Measurements from ENCODE around the gene WFS1.

WFS1 gene, protein sequence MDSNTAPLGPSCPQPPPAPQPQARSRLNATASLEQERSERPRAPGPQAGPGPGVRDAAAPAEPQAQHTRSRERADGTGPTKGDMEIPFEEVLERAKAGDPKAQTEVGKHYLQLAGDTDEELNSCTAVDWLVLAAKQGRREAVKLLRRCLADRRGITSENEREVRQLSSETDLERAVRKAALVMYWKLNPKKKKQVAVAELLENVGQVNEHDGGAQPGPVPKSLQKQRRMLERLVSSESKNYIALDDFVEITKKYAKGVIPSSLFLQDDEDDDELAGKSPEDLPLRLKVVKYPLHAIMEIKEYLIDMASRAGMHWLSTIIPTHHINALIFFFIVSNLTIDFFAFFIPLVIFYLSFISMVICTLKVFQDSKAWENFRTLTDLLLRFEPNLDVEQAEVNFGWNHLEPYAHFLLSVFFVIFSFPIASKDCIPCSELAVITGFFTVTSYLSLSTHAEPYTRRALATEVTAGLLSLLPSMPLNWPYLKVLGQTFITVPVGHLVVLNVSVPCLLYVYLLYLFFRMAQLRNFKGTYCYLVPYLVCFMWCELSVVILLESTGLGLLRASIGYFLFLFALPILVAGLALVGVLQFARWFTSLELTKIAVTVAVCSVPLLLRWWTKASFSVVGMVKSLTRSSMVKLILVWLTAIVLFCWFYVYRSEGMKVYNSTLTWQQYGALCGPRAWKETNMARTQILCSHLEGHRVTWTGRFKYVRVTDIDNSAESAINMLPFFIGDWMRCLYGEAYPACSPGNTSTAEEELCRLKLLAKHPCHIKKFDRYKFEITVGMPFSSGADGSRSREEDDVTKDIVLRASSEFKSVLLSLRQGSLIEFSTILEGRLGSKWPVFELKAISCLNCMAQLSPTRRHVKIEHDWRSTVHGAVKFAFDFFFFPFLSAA

GRCh38 chr4:6269616-6270511 is at the start of gene WFS1:
TSS of gene WFS1 (plus strand) at chr4:6269850. CDS start at chr4:6277456, 7,606 bp downstream.
- no peaks in the 10 kb centered on the region for H3K36me3 ChIP-seq (ENCODE audit: control insufficient read depth, insufficient read depth, low read length)
- peaks cover 24% of the 10 kb centered on the region for H3K4me1 ChIP-seq (ENCODE audit: control insufficient read depth, insufficient read depth, low read length)
- H3K9ac ChIP-seq (ENCODE audit: low read length), result peak within 1 kb of the TSS; percentile 85
- no peaks in the 10 kb centered on the region for H3K9me3 ChIP-seq (ENCODE audit: control insufficient read depth, low read length)
- H3K4me3 ChIP-seq (ENCODE audit: low read length), result peak within 1 kb of the TSS; percentile 66
- H3K27me3 ChIP-seq (ENCODE audit: control insufficient read depth, insufficient read depth, low read length), result no peaks in the 10 kb centered on the region

DNA sequence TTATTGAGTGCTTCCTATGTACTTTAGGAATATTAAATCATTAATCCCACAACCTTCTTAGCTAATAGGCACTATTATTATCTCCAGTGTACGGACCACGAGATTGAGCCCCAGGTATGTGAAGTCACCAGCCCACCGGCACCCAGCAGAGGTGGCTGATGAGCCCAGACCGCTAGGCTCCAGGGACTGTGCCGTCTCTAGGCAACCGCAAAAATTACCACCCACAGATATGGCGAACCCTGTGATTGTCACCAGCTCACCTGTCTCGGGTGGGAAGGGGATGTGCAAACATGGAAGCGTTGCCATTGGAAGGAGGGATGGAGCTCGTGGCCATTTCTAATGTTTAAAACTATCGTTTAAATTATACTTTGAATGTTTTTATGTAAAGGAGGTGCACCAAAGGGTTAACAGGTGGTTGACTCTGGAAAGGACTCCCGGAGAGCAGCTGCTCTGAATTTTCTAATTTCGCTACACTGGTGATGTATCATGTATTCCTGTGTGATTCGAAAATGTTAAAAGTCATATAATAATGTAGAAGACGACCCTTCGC is 48.3 kb upstream of the WFS1 start:
- H3K4me3 ChIP-seq (ENCODE audit: low read length), result no peak overlapping the region
- peaks cover 34% of the 10 kb centered on the region for H3K27me3 ChIP-seq (ENCODE audit: control insufficient read depth, insufficient read depth, low read length)
- no peaks in the 10 kb centered on the region for H3K36me3 ChIP-seq (ENCODE audit: control insufficient read depth, insufficient read depth, low read length)
- no peaks in the 10 kb centered on the region for H3K9me3 ChIP-seq (ENCODE audit: control insufficient read depth, low read length)
- no peak overlapping the region for H3K9ac ChIP-seq (ENCODE audit: low read length)
- no peaks in the 10 kb centered on the region for H3K4me1 ChIP-seq (ENCODE audit: control insufficient read depth, insufficient read depth, low read length)

DNA sequence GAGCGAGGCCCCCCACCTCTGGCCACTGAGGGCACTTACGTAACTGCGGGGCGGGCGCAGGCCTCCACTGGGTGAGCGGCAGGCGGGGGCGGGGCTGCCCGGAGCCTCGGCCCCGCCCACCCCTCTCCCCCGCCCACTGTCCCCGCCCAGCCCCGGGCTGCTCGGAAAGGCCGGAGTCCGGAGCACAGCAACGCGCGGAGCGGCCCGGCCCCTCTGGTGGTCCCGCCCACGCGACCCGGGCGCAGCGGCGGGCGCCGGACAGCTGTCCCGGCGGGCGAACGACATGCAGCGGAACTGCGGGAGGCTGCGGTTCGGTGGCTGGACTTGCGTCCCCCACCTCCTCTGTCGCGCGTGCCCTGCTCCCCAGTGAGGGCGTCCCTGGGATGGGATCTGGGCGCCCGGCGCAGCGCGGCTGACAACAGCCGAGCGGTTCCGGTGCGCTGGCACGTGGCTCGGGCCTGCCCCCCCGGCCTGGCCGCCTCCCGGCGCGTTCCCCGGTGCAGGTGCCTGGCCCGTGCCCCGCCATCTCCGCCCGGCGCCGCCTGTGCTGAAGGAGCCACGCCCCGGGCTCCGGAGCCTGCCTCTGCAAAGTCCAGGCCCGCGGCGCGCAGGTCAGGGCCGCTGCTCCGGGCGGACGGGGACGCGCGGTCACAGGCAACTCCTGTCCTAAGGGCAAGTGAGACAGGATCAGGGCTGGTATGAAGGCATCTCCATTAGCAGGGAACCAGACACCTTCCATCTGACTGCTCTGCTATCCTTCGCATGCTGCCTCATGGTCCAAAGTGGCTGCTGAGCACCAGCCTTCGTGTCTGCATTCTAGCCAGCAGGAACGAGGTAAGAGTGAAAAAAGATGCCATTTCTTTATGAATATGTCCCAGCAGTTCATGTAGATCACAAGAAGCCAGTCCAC is 47.5 kb upstream of the WFS1 start:
- Histone ChIP-seq H3K36me3 (ENCODE audit: control insufficient read depth, insufficient read depth, low read length) (no peaks in the 10 kb centered on the region), H3K4me1 (ENCODE audit: control insufficient read depth, insufficient read depth, low read length) (no peaks in the 10 kb centered on the region), H3K9me3 (ENCODE audit: control insufficient read depth, low read length) (no peaks in the 10 kb centered on the region), H3K4me3 (ENCODE audit: low read length) (no peak overlapping the region), H3K27me3 (ENCODE audit: control insufficient read depth, insufficient read depth, low read length) (peaks cover 38% of the 10 kb centered on the region), H3K9ac (ENCODE audit: low read length) (no peak overlapping the region)

DNA sequence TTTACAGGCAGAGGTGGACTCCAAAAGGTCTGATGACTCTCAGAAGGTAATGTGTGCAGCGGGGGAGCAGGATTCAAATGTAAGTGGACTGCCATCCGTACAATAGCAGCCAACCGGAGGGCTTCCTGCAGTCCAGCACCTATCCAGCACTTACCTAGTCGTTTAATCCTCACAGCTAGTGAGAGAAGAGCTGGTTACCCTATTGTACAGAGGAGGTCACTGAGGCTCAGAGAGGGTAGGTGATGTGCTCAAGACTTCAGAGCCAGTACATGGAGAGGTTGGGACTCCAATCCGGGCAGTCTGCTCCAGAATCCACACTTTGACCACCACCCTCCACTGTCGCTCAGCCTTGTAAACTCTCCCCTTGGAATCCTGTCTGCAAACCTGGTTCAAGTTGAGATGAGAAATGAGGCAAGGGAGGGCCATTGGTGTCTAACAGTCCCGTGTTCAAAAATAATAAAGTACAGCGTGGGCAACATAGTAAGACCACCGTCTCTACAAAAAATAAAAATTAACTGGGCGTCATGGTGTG is 46.8 kb upstream of the WFS1 start:
- no peaks in the 10 kb centered on the region for H3K36me3 ChIP-seq (ENCODE audit: control insufficient read depth, insufficient read depth, low read length)
- H3K9me3 ChIP-seq (ENCODE audit: control insufficient read depth, low read length), result no peaks in the 10 kb centered on the region
- H3K9ac ChIP-seq (ENCODE audit: low read length), result no peak overlapping the region
- no peak overlapping the region for H3K4me3 ChIP-seq (ENCODE audit: low read length)
- H3K4me1 ChIP-seq (ENCODE audit: control insufficient read depth, insufficient read depth, low read length), result no peaks in the 10 kb centered on the region
- peaks cover 39% of the 10 kb centered on the region for H3K27me3 ChIP-seq (ENCODE audit: control insufficient read depth, insufficient read depth, low read length)

GRCh38 chr4:6224735-6225134 is 44.9 kb upstream of the WFS1 start:
- H3K4me3 ChIP-seq (ENCODE audit: low read length), result no peak overlapping the region
- no peaks in the 10 kb centered on the region for H3K9me3 ChIP-seq (ENCODE audit: control insufficient read depth, low read length)
- H3K36me3 ChIP-seq (ENCODE audit: control insufficient read depth, insufficient read depth, low read length), result no peaks in the 10 kb centered on the region
- H3K27me3 ChIP-seq (ENCODE audit: control insufficient read depth, insufficient read depth, low read length), result peaks cover 39% of the 10 kb centered on the region
- H3K4me1 ChIP-seq (ENCODE audit: control insufficient read depth, insufficient read depth, low read length), result no peaks in the 10 kb centered on the region
- H3K9ac ChIP-seq (ENCODE audit: low read length), result no peak overlapping the region

DNA sequence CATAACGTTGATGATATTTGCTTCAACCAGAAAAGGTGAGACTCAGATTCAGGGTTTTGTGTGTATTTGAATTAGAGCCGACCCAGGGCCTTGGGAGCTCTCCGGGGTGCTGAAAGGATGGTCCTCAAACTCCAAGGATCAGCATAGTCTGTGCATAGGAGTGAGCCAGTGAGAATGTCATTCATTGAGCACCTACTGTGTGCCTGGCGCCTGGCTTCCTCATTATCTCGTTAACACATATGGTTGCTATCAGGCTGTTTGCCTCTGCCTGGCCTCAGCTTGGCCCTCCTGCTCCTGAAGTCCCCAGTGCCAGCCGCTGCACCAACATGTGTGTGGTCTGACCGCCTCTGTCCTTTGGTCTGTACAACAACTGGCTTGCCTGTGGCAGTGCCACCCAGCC is 44.2 kb upstream of the WFS1 start:
- Histone ChIP-seq H3K9me3 (ENCODE audit: control insufficient read depth, low read length) (no peaks in the 10 kb centered on the region), H3K9ac (ENCODE audit: low read length) (no peak overlapping the region), H3K27me3 (ENCODE audit: control insufficient read depth, insufficient read depth, low read length) (peaks cover 36% of the 10 kb centered on the region), H3K36me3 (ENCODE audit: control insufficient read depth, insufficient read depth, low read length) (no peaks in the 10 kb centered on the region), H3K4me1 (ENCODE audit: control insufficient read depth, insufficient read depth, low read length) (no peaks in the 10 kb centered on the region), H3K4me3 (ENCODE audit: low read length) (no peak overlapping the region)

GRCh38 chr4:6226506-6226905 is 43.1 kb upstream of the WFS1 start:
- Histone ChIP-seq H3K4me1 (ENCODE audit: control insufficient read depth, insufficient read depth, low read length) (no peaks in the 10 kb centered on the region), H3K9me3 (ENCODE audit: control insufficient read depth, low read length) (no peaks in the 10 kb centered on the region), H3K4me3 (ENCODE audit: low read length) (no peak overlapping the region), H3K9ac (ENCODE audit: low read length) (no peak overlapping the region), H3K27me3 (ENCODE audit: control insufficient read depth, insufficient read depth, low read length) (peaks cover 26% of the 10 kb centered on the region), H3K36me3 (ENCODE audit: control insufficient read depth, insufficient read depth, low read length) (no peaks in the 10 kb centered on the region)

DNA sequence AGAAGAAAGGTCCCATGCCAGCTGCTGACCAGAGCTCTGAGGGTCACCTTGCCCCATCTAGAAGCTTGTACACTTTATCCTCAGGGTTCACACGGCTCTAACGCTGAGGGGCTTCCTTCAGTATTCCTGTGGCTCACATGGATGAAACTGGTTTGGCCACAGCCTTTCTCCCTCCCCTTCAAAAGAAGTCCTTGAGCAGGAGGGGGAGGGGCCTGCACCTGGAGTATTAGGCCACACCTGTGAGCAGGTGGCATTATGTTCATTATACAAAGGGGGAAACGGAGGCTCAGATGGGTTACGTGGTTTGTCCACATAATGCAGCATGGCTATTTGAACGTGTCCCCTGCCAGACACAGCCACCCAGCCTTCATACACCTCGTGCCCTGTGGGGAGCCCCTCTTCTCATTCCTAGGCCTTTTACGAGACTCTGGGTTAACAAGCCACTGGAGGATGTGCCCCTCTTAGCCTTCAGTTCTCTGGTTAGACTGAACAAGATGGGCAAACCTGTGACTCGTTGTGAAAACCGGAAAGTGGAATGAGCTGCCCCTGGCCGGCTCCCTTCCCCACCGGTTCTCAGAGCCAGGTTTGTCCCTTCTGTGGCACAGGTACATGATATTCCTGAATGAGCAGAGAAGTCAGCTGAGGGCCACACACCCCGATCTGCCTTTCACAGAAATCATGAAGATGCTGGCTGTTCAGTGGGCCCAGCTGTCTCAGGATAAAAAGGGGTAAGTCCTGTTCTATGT is 42.1 kb upstream of the WFS1 start:
- no peak overlapping the region for H3K9ac ChIP-seq (ENCODE audit: low read length)
- H3K4me3 ChIP-seq (ENCODE audit: low read length), result no peak overlapping the region
- peaks cover 15% of the 10 kb centered on the region for H3K27me3 ChIP-seq (ENCODE audit: control insufficient read depth, insufficient read depth, low read length)
- no peaks in the 10 kb centered on the region for H3K9me3 ChIP-seq (ENCODE audit: control insufficient read depth, low read length)
- no peaks in the 10 kb centered on the region for H3K36me3 ChIP-seq (ENCODE audit: control insufficient read depth, insufficient read depth, low read length)
- H3K4me1 ChIP-seq (ENCODE audit: control insufficient read depth, insufficient read depth, low read length), result no peaks in the 10 kb centered on the region

GRCh38 chr4:6228158-6229067 is 41.2 kb upstream of the WFS1 start:
- no peaks in the 10 kb centered on the region for H3K4me1 ChIP-seq (ENCODE audit: control insufficient read depth, insufficient read depth, low read length)
- H3K27me3 ChIP-seq (ENCODE audit: control insufficient read depth, insufficient read depth, low read length), result peaks cover 9% of the 10 kb centered on the region
- H3K9ac ChIP-seq (ENCODE audit: low read length), result no peak overlapping the region
- H3K4me3 ChIP-seq (ENCODE audit: low read length), result no peak overlapping the region
- no peaks in the 10 kb centered on the region for H3K9me3 ChIP-seq (ENCODE audit: control insufficient read depth, low read length)
- H3K36me3 ChIP-seq (ENCODE audit: control insufficient read depth, insufficient read depth, low read length), result no peaks in the 10 kb centered on the region
